ENCODE data around the gene RGS14.

DNA sequence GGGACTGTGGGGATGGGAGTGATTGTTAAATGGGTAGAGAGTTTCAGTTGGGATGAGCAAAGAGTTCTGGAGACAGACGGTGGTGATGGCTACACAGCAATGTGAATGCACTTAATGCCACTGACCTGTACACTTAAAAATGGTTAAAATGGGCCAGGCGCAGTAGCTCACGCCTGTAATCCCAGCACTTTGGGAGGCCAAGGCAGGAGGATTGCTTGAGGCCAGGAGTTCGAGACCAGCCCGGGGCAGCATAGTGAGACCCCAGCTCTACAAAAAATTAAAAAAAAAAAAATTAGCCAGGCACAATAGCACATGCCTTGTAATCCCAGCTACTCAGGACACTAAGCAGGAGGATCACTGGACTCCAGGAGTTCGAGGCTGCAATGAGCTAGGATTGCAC is 13.9 kb upstream of the RGS14 start:
- TF ChIP-seq, protein P1, sequence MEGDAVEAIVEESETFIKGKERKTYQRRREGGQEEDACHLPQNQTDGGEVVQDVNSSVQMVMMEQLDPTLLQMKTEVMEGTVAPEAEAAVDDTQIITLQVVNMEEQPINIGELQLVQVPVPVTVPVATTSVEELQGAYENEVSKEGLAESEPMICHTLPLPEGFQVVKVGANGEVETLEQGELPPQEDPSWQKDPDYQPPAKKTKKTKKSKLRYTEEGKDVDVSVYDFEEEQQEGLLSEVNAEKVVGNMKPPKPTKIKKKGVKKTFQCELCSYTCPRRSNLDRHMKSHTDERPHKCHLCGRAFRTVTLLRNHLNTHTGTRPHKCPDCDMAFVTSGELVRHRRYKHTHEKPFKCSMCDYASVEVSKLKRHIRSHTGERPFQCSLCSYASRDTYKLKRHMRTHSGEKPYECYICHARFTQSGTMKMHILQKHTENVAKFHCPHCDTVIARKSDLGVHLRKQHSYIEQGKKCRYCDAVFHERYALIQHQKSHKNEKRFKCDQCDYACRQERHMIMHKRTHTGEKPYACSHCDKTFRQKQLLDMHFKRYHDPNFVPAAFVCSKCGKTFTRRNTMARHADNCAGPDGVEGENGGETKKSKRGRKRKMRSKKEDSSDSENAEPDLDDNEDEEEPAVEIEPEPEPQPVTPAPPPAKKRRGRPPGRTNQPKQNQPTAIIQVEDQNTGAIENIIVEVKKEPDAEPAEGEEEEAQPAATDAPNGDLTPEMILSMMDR (conservative IDR thresholded peaks at IDR 0.05; ENCODE audit: low read length), result no peak
- TF ChIP-seq EZH2phosphoT487 (IDR thresholded peaks at IDR 0.05; ENCODE audit: borderline replicate concordance), result no peak
